Effector memory CD4-positive, alpha-beta T cell (primary cell): ENCODE measurements around the gene MOB2.

ENCODE experiments used
- DNase-seq, 3 donors: peaks; one replicate each; pipeline ENCODE4 v3.0.0-alpha.2; 2020
- H3K27ac ChIP-seq: 2 replicates; pipeline ENCODE4 v1.7.0; 2013; ENCODE audit warnings: mild to moderate bottlenecking, low read length, moderate library complexity; ENCODE audit not compliant: insufficient read depth, poor library complexity, severe bottlenecking
- H3K27me3 ChIP-seq: replicated peaks from 2 replicates; pipeline ENCODE4 v1.7.0; 2013; ENCODE audit warnings: mild to moderate bottlenecking, low read length; ENCODE audit not compliant: insufficient read depth, control insufficient read depth, poor library complexity, severe bottlenecking
- H3K36me3 ChIP-seq: 2 replicates; pipeline ENCODE4 v1.7.0; 2013; ENCODE audit warnings: mild to moderate bottlenecking, low read length, moderate library complexity; ENCODE audit not compliant: control insufficient read depth, insufficient read depth
- H3K4me1 ChIP-seq: 2 replicates; pipeline ENCODE4 v1.7.0; 2013; ENCODE audit warnings: low read length, mild to moderate bottlenecking; ENCODE audit not compliant: control insufficient read depth, insufficient read depth, poor library complexity, severe bottlenecking
- H3K4me3 ChIP-seq: 2 replicates; pipeline ENCODE4 v1.7.0; 2013; ENCODE audit warnings: low read length, low read depth, mild to moderate bottlenecking; ENCODE audit not compliant: insufficient read depth, poor library complexity, severe bottlenecking
- H3K9me3 ChIP-seq: 2 replicates; pipeline ENCODE4 v1.7.0; 2013; ENCODE audit warnings: mild to moderate bottlenecking, low read length, moderate library complexity; ENCODE audit not compliant: control insufficient read depth

MOB2 gene

DNA sequence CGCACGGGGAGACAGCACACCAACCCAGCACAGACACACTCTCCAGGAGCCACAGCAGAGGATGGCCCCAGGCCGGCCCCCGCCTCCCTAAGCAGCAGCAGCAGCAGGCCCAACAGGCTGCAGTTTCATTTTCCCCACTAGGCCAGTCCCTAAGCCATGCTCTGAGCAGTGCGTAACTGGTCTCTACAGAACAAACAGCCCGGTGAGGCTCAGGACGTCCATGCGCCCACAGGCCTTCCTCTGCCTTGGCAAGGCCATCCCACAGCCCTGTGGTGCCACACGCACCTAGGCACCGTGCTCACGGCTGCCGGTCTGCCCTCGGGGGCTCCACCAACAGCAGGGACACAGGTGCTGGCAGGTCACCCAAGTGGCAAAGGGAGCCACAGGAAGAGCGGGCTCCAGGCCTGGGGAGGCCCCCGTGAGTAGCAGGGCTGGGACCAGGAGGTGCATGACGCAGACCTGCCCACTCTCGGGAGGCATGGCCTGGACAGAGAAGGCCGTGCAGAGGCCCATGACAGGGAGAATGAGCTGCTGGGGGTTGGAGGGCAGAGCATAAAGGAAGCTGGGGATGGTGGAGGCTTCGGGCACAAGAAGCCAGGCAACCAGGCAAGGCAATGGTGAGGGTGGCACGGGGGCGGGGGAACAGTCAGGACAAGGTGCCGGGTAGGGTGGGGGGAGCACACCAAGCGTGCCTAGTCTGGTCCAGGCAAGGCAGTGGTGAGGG is 1.4 kb upstream of the MOB2 start:
- H3K27me3 ChIP-seq, result no peaks in the 10 kb centered on the region
- peaks cover 4% of the 10 kb centered on the region for H3K36me3 ChIP-seq
- peaks cover 17% of the 10 kb centered on the region for H3K4me1 ChIP-seq
- no peak for DNase-seq
- no peaks in the 10 kb centered on the region for H3K9me3 ChIP-seq
- H3K27ac ChIP-seq, result no peak overlapping the region
- H3K4me3 ChIP-seq, result no peak overlapping the region

DNA sequence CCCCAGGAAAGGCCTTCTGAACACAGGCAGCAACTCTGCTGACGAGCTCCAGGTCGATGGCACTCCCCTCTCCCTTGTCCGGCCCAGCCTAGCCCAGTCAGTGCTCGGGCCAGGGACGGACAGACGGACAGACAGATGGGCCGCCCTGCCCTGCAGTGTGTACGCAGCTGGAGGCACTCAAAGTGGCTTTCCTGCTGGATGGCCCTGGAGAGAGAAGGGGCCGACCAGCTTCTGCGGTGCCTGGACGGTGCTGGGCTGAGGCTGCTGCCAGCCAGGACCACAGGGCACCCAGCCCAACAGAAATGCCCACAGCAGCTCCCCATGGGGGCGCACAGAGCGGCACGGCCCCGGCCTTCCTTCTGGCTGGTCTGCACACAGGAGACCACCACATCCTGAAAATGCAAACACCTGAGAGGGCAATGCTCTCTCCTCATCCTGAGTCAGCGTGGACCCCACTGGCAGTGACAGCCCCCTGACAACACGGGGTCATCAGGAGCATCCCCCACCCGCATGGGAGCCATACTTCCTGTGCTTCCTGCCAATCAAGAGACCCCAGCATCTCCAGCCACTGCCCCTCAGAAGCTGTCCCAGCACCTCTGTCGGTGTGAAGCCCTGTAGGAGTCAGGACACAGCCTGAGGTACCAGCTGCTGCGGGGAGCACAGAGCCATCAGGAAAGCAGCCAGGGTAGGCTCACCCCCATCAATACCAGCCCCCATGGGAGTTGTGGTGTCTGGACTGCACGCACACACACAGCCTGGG is 692 bp upstream of the MOB2 start:
- no peak overlapping the region for H3K4me3 ChIP-seq
- peaks cover 9% of the 10 kb centered on the region for H3K36me3 ChIP-seq
- no peaks in the 10 kb centered on the region for H3K9me3 ChIP-seq
- no peaks in the 10 kb centered on the region for H3K27me3 ChIP-seq
- H3K4me1 ChIP-seq, result peaks cover 17% of the 10 kb centered on the region
- H3K27ac ChIP-seq, result no peak overlapping the region
- DNase-seq, result no peak

DNA sequence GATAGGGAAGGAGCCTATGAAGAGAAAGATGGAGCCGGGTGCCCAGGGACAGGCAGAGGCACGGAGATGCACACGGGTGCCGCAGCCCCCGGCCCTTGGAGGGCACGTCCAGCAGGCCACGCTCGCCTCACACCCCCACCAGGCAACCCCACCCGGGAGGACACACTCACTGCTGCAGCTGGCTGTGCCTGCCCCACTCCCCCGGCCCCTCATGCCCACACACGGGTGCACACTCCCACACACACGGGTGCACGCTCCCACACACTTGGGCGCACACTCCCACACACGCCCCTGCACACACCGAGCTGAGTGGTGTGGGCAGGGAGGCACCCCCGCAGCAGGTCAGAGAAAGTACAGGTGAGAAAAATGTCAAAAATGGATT is 1.1 kb downstream of the MOB2 start:
- Histone ChIP-seq H3K4me3 (no peak overlapping the region), H3K36me3 (peaks cover 19% of the 10 kb centered on the region), H3K27me3 (no peaks in the 10 kb centered on the region), H3K4me1 (peaks cover 17% of the 10 kb centered on the region), H3K27ac (peak overlapping the region; percentile 11), H3K9me3 (no peaks in the 10 kb centered on the region)
- no peak for DNase-seq

- DNase-seq, result no peak
- Histone ChIP-seq H3K27me3 (no peaks in the 10 kb centered on the region), H3K27ac (no peak overlapping the region), H3K36me3 (peaks cover 25% of the 10 kb centered on the region), H3K4me1 (peaks cover 17% of the 10 kb centered on the region), H3K9me3 (no peaks in the 10 kb centered on the region), H3K4me3 (no peak overlapping the region)
Observed at GRCh38 chr11:1484695-1485503, 1.7 kb downstream of the MOB2 start.

DNA sequence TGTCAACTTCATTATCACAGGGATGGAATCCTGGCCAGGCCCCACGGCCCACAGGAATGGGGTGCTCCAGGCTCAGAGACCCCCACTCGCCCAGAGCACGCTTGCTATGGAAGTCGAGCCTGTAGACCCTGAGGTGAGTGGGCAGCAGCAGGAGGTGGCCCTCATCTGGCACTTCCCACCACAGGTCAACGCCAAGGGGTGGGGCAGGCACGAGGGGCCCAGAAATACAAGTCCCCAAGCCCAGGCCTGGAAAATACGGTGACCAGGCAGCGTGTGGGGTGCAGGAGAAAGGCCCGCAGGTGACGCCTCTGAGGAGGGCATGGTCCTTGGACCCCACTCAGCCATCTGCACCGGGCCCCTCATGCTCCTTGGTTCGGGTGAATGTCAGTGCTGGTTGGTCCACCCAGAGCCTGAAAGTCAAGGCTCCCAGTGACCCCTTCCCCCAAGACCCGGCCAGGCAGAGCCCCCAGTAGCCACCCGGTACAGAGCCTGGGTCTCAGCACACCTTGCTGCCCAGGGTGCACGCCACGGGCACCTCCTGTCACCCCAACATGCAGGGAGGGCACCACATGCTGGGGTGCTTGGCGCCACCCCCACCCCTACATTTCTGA is 2.4 kb downstream of the MOB2 start:
- H3K27ac ChIP-seq, result no peak overlapping the region
- no peaks in the 10 kb centered on the region for H3K27me3 ChIP-seq
- H3K9me3 ChIP-seq, result no peaks in the 10 kb centered on the region
- H3K36me3 ChIP-seq, result peaks cover 32% of the 10 kb centered on the region
- H3K4me3 ChIP-seq, result no peak overlapping the region
- DNase-seq, result no peak
- peaks cover 17% of the 10 kb centered on the region for H3K4me1 ChIP-seq

GRCh38 chr11:1483445-1483961 is 3.1 kb downstream of the MOB2 start:
- DNase-seq, result no peak
- H3K4me3 ChIP-seq, result no peak overlapping the region
- no peaks in the 10 kb centered on the region for H3K9me3 ChIP-seq
- peaks cover 38% of the 10 kb centered on the region for H3K36me3 ChIP-seq
- peaks cover 14% of the 10 kb centered on the region for H3K4me1 ChIP-seq
- no peak overlapping the region for H3K27ac ChIP-seq
- no peaks in the 10 kb centered on the region for H3K27me3 ChIP-seq

- Histone ChIP-seq H3K4me3 (no peak overlapping the region), H3K4me1 (peaks cover 7% of the 10 kb centered on the region), H3K27me3 (no peaks in the 10 kb centered on the region), H3K27ac (no peak overlapping the region), H3K36me3 (peaks cover 45% of the 10 kb centered on the region), H3K9me3 (no peaks in the 10 kb centered on the region)
- DNase-seq, result no peak
Observed at GRCh38 chr11:1482581-1483444, 3.8 kb downstream of the MOB2 start.

- H3K36me3 ChIP-seq, result peaks cover 54% of the 10 kb centered on the region
- H3K4me1 ChIP-seq, result peaks cover 4% of the 10 kb centered on the region
- H3K27ac ChIP-seq, result no peak overlapping the region
- no peak overlapping the region for H3K4me3 ChIP-seq
- no peak for DNase-seq
- no peaks in the 10 kb centered on the region for H3K9me3 ChIP-seq
- no peaks in the 10 kb centered on the region for H3K27me3 ChIP-seq
Observed at GRCh38 chr11:1481861-1482441, 4.6 kb downstream of the MOB2 start.

DNA sequence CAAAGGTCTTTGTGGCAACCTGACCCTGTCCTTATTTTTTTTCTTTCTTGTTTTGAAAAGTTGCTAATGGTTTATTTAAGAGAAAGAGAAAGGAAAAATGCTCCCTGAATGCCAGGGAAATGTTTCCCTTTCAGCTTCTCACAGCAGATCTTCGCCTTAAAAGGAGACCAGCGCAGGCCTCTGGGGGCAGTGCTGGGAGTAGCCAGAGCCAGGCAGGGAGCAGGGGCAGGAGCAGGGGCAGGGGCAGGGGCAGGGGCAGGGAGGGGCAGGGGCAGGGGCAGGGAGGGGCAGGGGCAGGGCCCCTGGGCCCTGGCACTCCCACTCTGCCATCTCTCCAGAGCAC is 5.1 kb downstream of the MOB2 start:
- DNase-seq, result no peak
- Histone ChIP-seq H3K4me3 (no peak overlapping the region), H3K9me3 (no peaks in the 10 kb centered on the region), H3K4me1 (peaks cover 2% of the 10 kb centered on the region), H3K36me3 (peaks cover 58% of the 10 kb centered on the region), H3K27me3 (no peaks in the 10 kb centered on the region), H3K27ac (no peak overlapping the region)
